Activated CD8-positive, alpha-beta memory T cell treated with anti-CD3 and anti-CD28 coated beads for 36 hours (primary cell): ENCODE data around the gene TIMM17A. TPM values are rescaled to one million over a fixed set of nuclear protein-coding genes. Genes with fewer than 3 reads are reported as not detected.

Source experiments
- CTCF ChIA-PET: fragments of 350-600 bp; sonication (Branson Sonifier 250); formaldehyde crosslinking; loops from one replicate; lab custom pipeline; 2021; ENCODE audit warnings: antibody characterized with exemption; lab: Charles Lee
- POLR2A ChIA-PET: fragments of 350-600 bp; sonication (Branson Sonifier 250); formaldehyde crosslinking; loops from one replicate; lab custom pipeline; 2021; ENCODE audit warnings: antibody characterized with exemption; lab: Charles Lee
- total RNA-seq, 2 experiments: library from RNA; stranded (reverse); gene quantifications; one replicate each; pipeline ENCODE4 v1.2.3, GENCODE V29; 2021

The TIMM17A gene
- total RNA-seq, 2 experiments from 2014 or later: 119 to 122 TPM

GRCh38 chr1:201964261-201964660 lies 9.0 kb downstream of the TIMM17A start:
- POLR2A ChIA-PET: no interaction called here
- CTCF ChIA-PET: interaction anchor here (1.3 to 2.1 kb wide), 4 partner anchors 35 to 136 kb away, joined by 3 to 5 read pairs (median 3); partner anchors contain the start of gene IPO9

GRCh38 chr1:201966171-201966570 lies 10.9 kb downstream of the TIMM17A start:
- ChIA-PET CTCF (no interaction called here), POLR2A (no interaction called here)

- POLR2A ChIA-PET: no interaction called here
- CTCF ChIA-PET: interaction anchor here (0.9 kb wide), 1 partner anchor 72 kb away, joined by 3 read pairs; no protein-coding TSS in a partner anchor
These were observed 13.1 kb downstream of the TIMM17A start for GRCh38 chr1:201968202-201968925.

GRCh38 chr1:201970334-201971159 lies 15.2 kb downstream of the TIMM17A start:
- POLR2A ChIA-PET: no interaction called here

GRCh38 chr1:201982082-201982622 lies 26.8 kb downstream of the TIMM17A start:
- ChIA-PET POLR2A (interaction anchor here (1.2 to 1.9 kb wide), 2 partner anchors 9 to 17 kb away, joined by 4 to 5 read pairs; no protein-coding TSS in a partner anchor), CTCF (interaction anchor here (0.9 to 3.5 kb wide), 3 partner anchors 17 to 86 kb away, joined by 3 to 12 read pairs (median 4); no protein-coding TSS in a partner anchor)

More at GRCh38 chr1:201970334-201971159, 15.2 kb downstream of the TIMM17A start:
- CTCF ChIA-PET: no interaction called here

GRCh38 chr1:201982623-201983379 lies 27.5 kb downstream of the TIMM17A start, which contains the start of gene RNPEP:
TSS of gene RNPEP (plus strand) at chr1:201982648. CDS start at chr1:201982667, 19 bp downstream.
- ChIA-PET CTCF (interaction anchor here (0.9 to 3.5 kb wide), 4 partner anchors 16 to 87 kb away, joined by 3 to 12 read pairs (median 4); no protein-coding TSS in a partner anchor), POLR2A (interaction anchor here (0.8 to 1.9 kb wide), 3 partner anchors 10 to 28 kb away, joined by 3 to 5 read pairs (median 4); partner anchors contain the start of gene TIMM17A)

- POLR2A ChIA-PET: interaction anchor here (0.8 to 1.2 kb wide), 2 partner anchors 16 to 28 kb away, joined by 3 to 4 read pairs; partner anchors contain the start of gene TIMM17A
- CTCF ChIA-PET: interaction anchor here (0.9 to 3.5 kb wide), 4 partner anchors 16 to 88 kb away, joined by 3 to 12 read pairs (median 4); no protein-coding TSS in a partner anchor
These were observed 28.1 kb downstream of the TIMM17A start for GRCh38 chr1:201983380-201983805.

- POLR2A ChIA-PET: no interaction called here
- CTCF ChIA-PET: interaction anchor here (2.0 to 3.5 kb wide), 2 partner anchors 15 to 89 kb away, joined by 5 to 12 read pairs; no protein-coding TSS in a partner anchor
These were observed 29.1 kb downstream of the TIMM17A start for GRCh38 chr1:201984446-201984845.

- CTCF ChIA-PET: interaction anchor here (2.0 kb wide), 1 partner anchor 14 kb away, joined by 5 read pairs; no protein-coding TSS in a partner anchor
- POLR2A ChIA-PET: no interaction called here
These were observed 30.1 kb downstream of the TIMM17A start for GRCh38 chr1:201985355-201985754.

- POLR2A ChIA-PET: no interaction called here
These were observed 33.3 kb downstream of the TIMM17A start for GRCh38 chr1:201988601-201989000.

GRCh38 chr1:201989354-201990128 lies 34.2 kb downstream of the TIMM17A start:
- POLR2A ChIA-PET: no interaction called here
- CTCF ChIA-PET: interaction anchor here (1.0 kb wide), 1 partner anchor 10 kb away, joined by 3 read pairs; no protein-coding TSS in a partner anchor

More at GRCh38 chr1:201988601-201989000, 33.3 kb downstream of the TIMM17A start:
- CTCF ChIA-PET: interaction anchor here (1.0 kb wide), 1 partner anchor 10 kb away, joined by 3 read pairs; no protein-coding TSS in a partner anchor

- POLR2A ChIA-PET: no interaction called here
- CTCF ChIA-PET: no interaction called here
These were observed 35.1 kb downstream of the TIMM17A start for GRCh38 chr1:201990427-201990826.

- ChIA-PET POLR2A (interaction anchor here (1.1 kb wide), 1 partner anchor 17 kb away, joined by 4 read pairs; the partner anchor contains the start of gene RNPEP), CTCF (interaction anchor here (0.7 to 2.1 kb wide), 21 partner anchors 9 to 268 kb away, joined by 3 to 14 read pairs (median 3); partner anchors contain the start of genes ELF3 and RNPEP)
These were observed 44.4 kb downstream of the TIMM17A start for GRCh38 chr1:201999625-202000238.

- ChIA-PET POLR2A (no interaction called here), CTCF (interaction anchor here (0.6 to 1.8 kb wide), 3 partner anchors 8 to 146 kb away, joined by 3 to 5 read pairs (median 3); partner anchors contain the start of gene ELF3)
These were observed 47.2 kb downstream of the TIMM17A start for GRCh38 chr1:202002507-202002906.

GRCh38 chr1:202004711-202005110 lies 49.4 kb downstream of the TIMM17A start:
- POLR2A ChIA-PET: no interaction called here
- CTCF ChIA-PET: no interaction called here

GRCh38 chr1:202005958-202006357 lies 50.7 kb downstream of the TIMM17A start:
- POLR2A ChIA-PET: no interaction called here
- CTCF ChIA-PET: no interaction called here
